Inflammatory macrophage treated with lipopolysaccharide for 1 hour (primary cell): ENCODE data around the gene ZNF429.
"Not testable (repeated sequence)": the region's sequence is repeated elsewhere in the genome, so short reads cannot be mapped to it uniquely, and the experiment has no call there.

Experiments
- DNase-seq, 2 donors: peaks; one replicate each; pipeline ENCODE4 v3.0.0-alpha.2; 2020 to 2022

The ZNF429 gene

DNA sequence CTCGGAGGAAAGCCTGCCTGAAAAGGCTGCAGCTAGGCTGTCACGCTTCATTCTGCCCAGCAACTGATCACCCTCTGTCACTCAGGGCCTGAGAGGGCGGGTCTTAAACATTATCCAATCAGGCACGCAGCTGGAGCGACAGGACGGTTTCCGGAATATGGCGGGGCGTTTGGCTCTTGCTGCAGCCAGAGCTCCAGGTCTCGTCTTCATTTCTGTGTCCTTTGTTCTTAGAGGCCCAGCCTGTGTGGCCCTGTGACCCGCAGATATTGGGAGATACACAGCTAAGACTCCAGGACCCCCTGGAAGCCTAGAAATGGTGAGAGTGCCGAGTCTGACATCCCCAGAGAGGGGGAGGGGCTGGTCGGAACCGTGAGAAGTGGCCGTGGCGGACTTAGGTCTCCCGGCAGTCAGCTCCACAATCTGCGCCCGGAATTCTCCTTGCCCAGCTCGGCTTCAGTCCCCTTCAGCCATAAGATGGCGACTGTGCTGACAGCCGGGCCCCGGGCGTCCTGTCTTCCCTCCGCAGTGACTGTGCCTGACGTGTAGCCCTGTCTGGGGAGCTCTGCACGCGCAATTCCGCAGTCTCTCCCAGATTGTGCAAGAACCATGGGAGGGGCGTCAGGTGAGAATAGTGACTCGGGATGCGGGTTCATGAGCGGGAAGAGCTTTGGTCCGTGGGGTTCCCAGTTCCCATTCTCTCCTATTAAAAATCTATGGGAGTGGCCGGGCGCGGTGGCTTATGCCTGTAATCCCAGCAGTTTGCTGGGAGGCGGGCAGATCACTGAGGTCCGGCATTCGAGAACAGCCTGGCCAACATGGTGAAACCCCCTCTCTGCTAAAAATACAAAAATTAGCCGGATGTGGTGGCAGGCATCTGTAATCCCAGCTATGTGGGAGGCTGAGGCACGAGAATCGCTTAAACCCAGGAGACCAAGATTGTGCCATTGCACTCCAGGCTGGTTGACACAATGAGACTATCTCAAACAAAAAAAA, at the start of gene ZNF429:
ZNF429 (plus strand) TSS at position 144 of the 993 bp plus-strand sequence; CDS start at position 314, 170 bp downstream.
- DNase-seq, result peak; percentile 93 to 96

DNA sequence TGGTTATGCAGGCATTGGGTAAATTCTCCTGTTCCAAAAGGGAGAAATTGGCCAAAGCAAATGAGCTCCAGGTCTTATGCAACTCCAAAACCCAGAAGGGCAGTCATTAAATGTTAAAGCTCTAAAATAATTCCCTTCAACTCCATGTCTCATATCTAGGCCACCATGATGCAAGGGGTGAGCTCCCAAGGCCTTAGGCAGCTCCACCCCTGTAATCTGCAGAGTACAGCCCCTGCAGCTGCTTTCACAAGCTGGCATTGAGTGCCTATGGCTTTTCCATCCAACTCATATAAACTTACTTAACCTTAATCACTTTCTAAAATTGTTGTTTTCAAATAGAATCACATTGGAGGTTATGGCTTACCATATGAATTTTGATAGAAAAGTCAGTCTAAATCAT, 44.7 kb upstream of the ZNF429 start:
- DNase-seq, result no peak

DNA sequence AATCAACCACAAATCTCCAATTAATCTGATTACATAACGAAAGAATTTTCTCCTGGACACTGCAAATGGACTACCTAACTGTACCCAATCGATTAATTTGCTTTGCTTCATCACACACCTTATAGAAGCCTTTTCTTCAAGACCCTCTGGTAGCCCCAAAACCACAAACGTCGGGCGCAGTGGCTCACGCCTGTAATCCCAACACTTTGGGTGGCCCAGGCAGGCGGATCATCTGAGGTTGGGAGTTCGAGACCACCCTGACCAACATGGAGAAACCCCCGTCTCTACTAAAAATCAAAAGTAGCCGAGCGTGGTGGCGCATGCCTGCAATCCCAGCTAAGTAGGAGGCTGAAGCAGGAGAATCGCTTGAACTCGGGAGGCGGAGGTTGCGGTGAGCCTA, 42.9 kb upstream of the ZNF429 start:
- DNase-seq, result no peak

DNA sequence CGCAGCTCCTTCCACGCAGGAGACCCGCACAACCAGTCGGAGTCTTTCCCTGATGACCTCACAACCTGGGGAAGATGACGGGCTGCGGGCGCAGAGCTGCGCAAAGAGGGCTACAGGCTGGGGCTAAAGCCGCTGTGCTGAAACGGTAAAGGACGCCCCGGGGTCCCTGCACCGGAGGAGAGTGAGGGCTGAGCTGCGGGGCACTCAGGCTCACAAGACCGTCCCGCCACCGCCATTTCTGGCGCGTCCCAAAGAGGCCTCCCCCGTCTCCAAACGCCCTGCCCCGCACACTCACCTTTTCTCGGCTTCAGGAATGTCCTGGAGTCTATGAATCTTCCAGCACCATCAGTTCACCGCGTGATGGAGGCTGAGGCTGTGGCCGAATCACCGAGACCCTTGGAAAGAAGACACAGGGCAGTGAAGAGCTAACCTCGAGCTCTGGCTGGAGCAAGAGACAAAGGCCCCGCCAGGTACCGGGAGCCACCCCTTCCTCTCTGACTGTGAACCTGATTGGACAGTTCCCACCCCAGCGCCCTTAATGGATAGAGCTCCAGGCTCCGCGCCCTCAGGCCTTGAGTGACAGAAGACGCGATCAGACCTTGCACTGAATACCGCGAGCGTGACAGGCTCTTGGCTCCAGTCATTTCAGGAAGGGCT, 41.8 kb upstream of the ZNF429 start:
- no peak for DNase-seq

DNA sequence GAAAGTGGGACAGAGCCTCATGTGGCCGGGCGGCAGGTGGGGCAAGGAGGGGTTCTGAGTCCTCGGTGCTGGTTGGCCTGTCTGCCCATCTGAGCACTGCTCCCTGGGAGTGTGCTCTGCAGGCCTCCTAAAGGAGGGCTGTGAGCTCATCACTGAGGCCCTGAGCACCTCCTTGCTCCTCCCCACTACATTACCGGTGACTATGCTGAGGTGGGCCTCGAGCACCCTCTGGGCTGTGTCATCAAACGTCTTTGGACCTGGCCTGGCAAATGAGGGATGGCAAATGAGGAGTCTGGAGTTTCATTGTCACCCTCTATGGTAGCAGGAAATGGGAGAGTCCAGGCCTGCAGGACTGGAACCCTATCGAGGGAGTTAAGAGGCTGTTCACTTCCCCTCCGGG, 38.8 kb upstream of the ZNF429 start:
- no peak for DNase-seq

DNA sequence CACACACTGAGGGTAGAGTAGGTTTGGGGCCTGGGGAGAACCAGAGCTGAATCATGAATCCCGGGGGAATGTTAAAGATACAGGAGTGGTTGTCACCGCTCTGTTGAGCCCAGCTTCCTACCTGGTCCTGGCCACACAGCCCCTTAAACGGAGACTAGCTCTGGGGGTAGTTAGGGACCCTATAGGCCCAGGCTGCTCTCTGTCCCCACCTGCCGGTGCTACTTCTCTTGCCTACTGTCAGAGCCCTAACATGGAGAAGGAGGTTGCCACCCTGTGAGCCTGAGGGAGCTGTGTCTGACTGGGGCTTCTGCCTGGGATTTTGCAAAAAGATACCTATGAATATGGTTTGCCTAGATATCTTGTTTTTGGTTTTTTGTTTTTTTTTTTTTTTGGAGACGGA, 36.6 kb upstream of the ZNF429 start:
- DNase-seq, result no peak

DNA sequence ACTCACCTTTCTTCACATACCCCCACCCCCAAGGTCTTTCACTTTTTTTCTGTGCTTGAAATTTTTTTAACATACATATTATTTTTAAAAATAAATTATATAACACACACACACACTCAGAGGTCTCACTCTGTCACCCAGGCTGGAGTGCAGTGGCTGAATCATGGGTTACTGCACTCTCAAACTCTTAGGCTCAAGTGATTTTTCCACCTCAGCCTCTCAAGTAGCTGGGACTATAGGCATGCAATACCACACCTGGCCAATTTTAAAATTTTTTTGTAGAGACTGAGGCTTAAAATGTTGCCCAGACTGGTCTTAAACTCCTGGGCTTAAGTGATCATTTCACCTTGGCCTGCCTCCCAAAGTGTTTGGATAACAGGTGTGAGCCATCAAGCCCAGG, 32.9 kb upstream of the ZNF429 start:
- DNase-seq, result no peak

DNA sequence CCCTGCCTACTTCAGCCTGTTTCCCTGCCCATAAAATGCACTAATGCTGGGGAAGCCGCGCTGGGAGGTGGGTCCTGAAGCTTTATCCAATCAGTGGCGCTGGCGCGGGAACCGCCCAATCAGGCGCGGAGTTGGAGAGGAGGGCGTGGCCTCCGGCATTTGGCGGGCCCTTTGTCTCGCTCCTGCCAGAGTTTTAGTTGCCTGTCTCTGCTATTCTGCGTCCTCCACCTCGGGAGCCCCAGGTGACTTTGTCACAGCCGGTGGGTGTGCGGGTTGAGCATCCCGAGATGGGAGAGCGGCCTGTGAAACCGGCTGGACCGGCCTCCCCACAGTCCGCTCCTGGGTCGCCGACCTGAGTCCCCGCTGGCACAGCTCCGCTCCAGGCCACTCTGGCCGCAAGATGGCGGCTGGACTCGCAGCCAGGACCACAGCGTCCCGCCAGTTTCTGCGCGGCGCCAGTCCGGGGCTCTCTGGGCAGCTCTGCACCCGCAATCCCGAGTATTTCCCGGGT, 30.7 kb upstream of the ZNF429 start:
- DNase-seq, result peak; percentile 63 to 81

DNA sequence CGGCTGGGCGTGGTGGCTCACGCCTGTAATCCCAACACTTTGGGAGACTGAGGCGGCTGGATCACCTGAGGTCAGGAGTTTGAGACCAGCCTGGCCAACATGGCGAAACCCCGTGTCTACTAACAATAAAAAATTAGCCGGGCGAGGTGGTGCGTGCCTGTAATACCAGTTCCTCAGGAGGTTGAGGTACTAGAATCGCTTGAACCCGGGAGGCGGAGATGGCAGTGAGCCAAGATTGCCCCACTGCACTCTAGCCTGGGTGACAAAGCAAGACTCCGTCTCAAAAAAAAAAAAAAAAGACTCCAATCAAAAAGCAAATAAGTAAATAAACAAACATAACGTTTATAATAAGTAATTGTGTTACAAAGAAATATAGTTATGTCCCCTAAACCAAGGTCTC, 23.0 kb upstream of the ZNF429 start:
- DNase-seq, result not testable (repeated sequence)

DNA sequence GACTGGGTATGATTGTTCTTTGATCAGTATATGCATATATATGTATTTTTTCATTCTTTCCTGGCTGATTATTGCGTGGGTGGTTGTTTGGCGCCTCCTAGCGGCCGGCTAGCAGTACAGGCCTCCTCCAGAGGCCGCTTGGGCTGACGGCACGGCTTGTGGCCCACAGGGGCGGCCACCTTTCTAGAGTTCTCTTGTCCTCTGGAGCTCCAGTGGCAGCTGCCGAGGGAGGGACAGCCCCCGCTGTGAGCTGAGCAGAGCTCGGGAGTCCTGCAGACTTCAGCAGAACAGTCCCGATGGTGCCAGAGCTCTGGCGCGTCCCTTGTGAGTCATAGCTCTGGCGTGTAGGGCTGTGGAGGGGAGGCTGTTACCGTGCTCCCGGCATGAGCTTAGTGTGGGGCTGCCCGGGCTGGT, 22.5 kb upstream of the ZNF429 start:
- peak; percentile 21 to 41 for DNase-seq

DNA sequence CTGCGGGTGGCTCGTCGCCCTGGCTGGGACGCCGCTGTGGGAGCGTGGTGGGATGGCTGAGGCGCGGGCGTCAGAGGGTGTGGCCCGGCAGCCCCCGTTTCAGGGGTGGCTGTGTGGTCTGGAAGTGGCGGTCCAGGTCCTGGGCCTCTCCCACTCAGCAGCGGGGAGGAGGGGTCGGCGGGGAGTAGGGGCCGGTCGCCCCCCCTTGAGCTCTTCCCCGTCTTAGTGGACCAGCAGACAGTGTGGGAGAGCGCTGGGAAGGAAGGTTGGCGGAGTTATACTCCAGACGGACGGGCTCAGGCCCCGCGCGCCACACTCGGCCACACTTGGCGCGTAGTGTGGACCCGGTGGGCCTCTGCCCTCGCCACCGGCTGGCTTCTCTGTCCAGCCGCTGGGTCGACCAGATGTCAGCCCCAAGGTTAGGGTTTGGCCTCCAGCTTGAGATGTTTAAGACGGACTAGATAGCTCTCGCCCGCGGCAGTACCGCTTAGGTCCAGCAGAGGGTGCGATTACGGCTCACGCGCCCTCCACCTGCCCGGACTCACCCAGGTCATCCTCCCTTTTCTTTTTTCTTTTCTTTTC, 21.7 kb upstream of the ZNF429 start:
- peak; percentile 12 to 44 for DNase-seq

DNA sequence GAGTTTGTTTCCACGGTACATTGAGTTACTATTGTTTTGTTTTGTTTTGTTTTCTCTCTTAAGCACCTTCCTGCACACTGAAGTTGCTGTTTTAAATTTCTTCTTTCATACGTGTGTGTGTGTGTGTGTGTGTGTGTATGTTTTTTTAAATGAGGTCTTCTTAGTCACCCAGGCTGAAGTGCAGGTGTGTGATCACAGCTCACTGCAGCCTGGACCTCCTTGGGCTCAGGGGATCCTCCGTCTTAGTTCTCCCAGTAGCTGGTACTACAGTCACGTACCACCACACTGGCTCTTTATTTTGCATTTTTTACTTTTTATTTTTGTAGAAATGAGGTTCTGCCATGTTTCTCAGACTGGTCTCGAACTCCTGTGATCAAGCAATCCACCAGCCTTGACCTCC, 20.8 kb upstream of the ZNF429 start:
- DNase-seq, result no peak

DNA sequence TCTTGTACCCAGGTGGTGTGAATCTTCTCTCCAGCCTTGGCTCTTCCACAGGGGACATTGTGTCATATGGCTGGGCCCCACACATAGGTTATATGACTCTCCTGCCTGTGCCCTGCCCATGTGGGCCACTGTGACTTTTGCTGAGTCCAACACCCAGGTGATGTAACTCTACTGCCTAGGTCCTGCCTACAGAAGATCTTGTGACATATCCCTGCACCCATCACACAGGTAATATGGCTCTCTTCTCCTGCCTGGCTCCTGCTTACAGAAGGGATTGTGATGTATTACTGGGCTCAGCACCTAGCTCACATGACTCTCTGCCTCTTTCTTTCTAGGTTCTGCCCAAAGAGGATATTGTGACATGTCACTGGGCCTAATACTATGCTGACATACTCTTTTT, 19.5 kb upstream of the ZNF429 start:
- DNase-seq, result no peak

DNA sequence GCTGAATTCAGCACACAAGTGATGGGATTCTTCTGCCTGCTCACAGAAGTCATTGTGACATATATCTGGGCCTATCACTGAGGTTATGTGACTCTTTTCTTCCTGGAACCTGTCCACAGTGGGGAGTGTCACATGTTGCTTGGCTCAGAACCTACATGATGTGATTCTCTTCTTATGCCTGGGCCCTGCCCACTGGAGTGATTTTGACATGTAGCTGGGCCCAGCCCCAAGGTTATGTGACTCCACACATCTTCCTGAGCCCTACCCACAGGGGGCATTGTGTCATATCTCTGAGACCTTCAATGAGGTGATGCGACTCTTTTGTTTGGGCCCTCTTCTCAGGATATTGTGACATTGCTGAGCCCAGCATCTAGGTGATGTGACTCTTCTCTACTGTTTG, 17.4 kb upstream of the ZNF429 start:
- no peak for DNase-seq

DNA sequence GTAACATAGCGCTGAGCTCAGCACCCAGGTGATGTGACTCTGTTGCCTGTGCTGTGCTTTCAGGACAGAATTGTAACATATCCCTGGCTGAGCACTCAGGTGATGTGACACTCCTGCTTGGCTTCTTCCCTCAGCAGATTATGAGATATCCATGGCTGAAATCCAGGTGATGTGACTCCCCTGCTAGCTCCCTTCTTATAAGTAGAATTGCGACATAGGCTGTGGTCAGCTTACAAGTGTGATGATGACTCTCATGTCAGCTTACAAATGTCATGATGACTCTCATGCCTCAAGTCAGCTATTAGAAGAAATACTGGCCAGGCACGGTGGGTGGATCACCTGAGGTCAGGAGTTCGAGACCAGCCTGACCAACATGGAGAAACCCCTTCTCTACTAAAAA, 14.3 kb upstream of the ZNF429 start:
- no peak for DNase-seq

DNA sequence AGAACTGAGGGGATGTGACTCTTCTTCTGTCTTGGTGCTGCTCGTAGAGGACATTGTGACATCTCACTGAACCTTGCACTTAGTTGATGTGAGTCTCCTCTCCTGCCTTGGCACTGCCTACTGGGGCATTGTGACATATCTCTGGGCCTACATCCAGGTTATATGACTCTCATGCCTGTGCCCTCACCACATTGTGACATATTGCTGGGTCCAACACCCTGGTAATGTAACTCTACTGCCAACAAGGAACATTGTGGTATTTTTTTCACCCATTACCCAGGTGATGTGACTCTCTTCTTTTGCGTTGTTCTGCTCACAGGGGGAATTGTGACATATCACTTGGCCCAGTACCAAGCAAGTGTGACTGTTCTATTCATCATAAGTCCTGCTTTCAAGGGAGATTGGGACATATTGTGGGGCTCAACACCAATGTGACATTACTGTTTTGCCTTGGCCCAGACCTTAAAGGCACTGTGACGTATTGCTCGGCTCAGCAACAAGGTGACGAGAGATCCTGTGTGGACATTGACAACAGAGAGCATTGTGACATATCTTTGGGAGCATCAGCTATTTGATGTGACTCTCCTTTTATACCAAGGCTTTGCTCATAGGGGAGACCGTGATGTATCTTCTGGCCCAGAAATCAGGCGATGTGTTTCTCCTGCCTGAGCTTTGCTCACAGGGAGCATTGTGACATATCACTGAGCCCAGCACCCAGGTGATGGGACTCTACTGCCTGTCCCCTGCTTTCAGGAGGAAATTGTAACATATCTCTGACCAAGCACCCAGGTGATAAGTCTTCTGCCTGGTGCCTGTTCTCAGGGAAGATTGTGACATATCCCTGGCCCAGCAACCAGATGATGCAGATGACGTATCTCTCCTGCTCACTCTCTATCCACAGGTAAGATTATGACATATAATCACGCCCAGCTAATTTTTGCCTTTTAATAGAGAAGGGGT, 12.2 kb upstream of the ZNF429 start:
- no peak for DNase-seq

DNA sequence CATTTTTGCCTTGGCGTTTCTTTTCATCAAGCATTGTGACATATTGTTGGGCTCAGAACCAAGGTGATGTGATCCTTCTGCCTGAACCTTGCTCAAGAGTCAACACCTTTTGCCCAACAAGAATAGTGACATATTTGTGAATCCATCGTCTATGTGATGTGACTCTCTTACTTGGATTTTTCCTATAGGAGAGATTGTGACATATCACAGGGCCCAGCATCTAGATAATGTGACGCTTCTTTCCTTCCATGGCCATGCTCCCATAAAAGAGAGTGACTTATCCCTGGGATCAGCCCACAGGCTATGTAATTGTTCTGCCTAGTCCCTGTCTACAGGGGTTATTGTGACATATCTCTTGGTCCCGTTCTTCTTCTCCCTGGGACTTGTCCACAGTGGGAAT, 8.5 kb upstream of the ZNF429 start:
- DNase-seq, result no peak

DNA sequence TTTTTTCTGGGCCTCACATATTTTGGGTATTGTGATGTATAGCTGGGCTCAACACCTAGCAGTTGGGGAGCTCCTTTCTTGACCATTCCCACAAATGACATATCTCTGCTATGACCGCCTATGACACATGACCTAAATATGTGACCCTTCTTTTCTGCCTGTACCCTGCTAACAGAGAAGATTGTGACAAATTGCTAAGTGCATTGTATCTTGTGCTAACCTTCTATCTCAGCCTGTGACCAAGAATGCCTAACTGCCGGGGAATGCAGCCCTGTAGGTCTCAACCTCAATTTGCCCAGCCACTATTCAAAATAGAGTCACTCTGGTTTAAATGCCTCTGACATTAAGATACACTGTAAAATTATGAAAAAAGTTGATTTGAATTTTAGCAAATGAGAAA, 6.8 kb upstream of the ZNF429 start:
- no peak for DNase-seq

DNA sequence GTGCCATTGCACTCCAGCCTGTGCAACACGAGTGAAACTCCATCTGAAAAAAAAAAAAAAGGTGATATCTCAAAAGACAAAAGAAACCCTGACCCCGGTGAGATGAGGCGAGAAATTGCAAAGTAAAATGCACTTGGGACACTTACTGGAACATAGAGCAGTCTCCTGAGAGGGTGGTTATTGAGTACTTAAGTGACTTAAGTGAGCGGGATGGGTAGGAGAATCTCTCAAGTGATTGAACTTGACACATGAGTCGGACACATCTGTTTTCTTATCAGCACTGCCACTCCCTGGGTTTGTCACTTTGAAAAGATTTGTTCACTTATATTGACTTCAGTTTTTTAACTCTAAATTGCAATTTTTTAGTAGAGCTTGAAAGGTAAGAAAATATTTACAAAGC, 2.8 kb downstream of the ZNF429 start:
- DNase-seq, result no peak

DNA sequence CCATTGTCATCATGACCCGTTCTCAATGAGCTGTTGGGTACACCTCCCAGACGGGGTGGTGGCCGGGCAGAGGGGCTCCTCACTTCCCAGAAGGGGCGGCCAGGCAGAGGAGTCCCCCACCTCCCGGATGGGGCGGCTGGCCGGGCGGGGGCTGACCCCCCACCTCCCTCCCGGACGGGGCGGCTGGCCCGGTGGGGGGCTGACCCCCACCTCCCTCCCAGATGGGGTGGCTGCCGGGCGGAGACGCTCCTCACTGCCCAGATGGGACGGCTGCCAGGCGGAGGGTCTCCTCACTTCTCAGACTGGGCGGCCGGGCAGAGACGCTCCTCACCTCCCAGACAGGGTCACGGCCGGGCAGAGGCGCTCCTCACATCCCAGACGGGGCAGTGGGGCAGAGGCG, 5.7 kb downstream of the ZNF429 start:
- not testable (repeated sequence) for DNase-seq

DNA sequence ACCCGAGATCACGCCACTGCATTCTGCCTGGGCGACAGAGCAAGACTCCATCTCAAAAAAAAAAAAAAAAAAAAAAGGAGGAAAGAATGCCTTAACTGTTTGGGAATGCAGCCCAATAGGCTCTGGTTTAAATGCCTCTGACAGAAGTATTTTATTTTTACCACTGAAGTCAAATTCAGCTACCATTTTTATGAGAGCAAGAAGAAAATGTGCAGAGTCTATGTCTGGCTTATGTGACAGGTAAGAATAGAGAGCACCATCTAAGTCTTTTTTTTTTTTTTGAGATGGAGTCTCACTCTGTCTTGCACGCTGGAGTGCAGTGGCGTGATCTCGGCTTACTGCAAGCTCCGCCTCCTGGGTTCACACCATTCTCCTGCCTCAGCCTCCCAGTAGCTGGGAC, 7.2 kb downstream of the ZNF429 start:
- DNase-seq, result not testable (repeated sequence)

DNA sequence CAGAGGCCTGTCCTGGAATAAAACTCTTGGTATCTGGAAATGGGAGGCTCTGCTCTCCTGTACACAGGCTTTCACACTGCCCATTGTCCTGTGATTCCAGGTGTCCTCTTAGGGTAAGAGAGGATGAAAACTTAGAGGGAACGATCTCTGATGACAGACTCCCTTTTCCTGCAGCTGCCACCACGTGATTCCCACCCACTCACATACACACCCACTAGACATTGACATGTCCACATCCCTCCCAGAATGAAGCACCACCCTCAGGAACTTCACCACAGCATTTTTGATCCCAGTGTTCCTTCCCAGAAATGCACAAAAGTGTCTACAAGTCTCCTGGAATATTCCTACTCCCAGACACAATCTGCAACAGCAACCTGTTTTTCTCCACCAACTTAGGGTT, 8.2 kb downstream of the ZNF429 start:
- DNase-seq, result peak in 1 of 2 donors; percentile 2
